ENCODE measurements around the gene PLA2G2F.

GRCh38 chr1:20153000-20153418 is 13.9 kb downstream of the PLA2G2F start:
- TF ChIP-seq CTCF (IDR thresholded peaks at IDR 0.05) = no peak
- no peak for TF ChIP-seq POLR2A (IDR thresholded peaks at IDR 0.05)

All from right lobe of liver (tissue), 4 donors.